GM23338 (cell line): ENCODE results near the gene PLCL1. TPM values are rescaled to one million over a fixed set of nuclear protein-coding genes. Genes with fewer than 3 reads are reported as not detected.

Experiments
- ATAC-seq: fragments of 200-7000 bp; cut with Tn5 transposase; 3 replicates; pipeline ENCODE4 v1.9.1; 2020
- DNase-seq: peaks from one replicate; pipeline ENCODE4 v3.0.0-alpha.2; 2015; ENCODE audit warnings: low spot score
- H2AFZ ChIP-seq: fragments of 200-600 bp; sonication (generic); 2 replicates; pipeline ENCODE4 v1.8.0; 2016; ENCODE audit warnings: antibody characterized with exemption, mild to moderate bottlenecking, moderate library complexity
- H3F3A ChIP-seq: fragments of 200-600 bp; sonication (generic); replicated peaks from 2 replicates; pipeline ENCODE4 v1.8.0; 2017; ENCODE audit warnings: antibody characterized with exemption, mixed run types, low read depth
- H3K27ac ChIP-seq: fragments of 200-600 bp; sonication (generic); 2 replicates; pipeline ENCODE4 v1.6.1; 2016; ENCODE audit warnings: low read depth
- H3K27me3 ChIP-seq: fragments of 200-600 bp; sonication (generic); 2 replicates; pipeline ENCODE4 v1.8.0; 2016; ENCODE audit warnings: mild to moderate bottlenecking, mixed run types, moderate library complexity; ENCODE audit not compliant: insufficient read depth
- H3K36me3 ChIP-seq: fragments of 200-600 bp; sonication (generic); 2 replicates; pipeline ENCODE4 v1.8.0; 2016; ENCODE audit warnings: mild to moderate bottlenecking; ENCODE audit not compliant: insufficient read depth
- H3K4me1 ChIP-seq: fragments of 200-600 bp; sonication (generic); 2 replicates; pipeline ENCODE4 v1.8.0; 2016; ENCODE audit warnings: mild to moderate bottlenecking, moderate library complexity; ENCODE audit not compliant: insufficient read depth
- H3K4me2 ChIP-seq: fragments of 200-600 bp; sonication (generic); 2 replicates; pipeline ENCODE4 v1.7.1; 2017; ENCODE audit warnings: mixed run types
- H3K4me3 ChIP-seq: fragments of 200-600 bp; sonication (generic); 2 replicates; pipeline ENCODE4 v1.6.1; 2016; ENCODE audit warnings: mixed run types
- H3K79me2 ChIP-seq: fragments of 200-600 bp; sonication (generic); replicated peaks from 2 replicates; pipeline ENCODE4 v1.8.0; 2017; ENCODE audit warnings: mild to moderate bottlenecking; ENCODE audit not compliant: insufficient read depth
- H3K9me2 ChIP-seq: fragments of 200-600 bp; sonication (generic); 2 replicates; pipeline ENCODE4 v1.8.0; 2017; ENCODE audit not compliant: insufficient read depth
- H4K20me1 ChIP-seq: fragments of 200-600 bp; sonication (generic); replicated peaks from 2 replicates; pipeline ENCODE4 v1.8.0; 2017; ENCODE audit warnings: mild to moderate bottlenecking; ENCODE audit not compliant: insufficient read depth
- H3K27ac Mint-ChIP-seq: 2 replicates; pipeline ENCODE4 v1.8.0; 2020; ENCODE audit warnings: inconsistent platforms, mild to moderate bottlenecking, moderate library complexity, mixed read lengths
- H3K27me3 Mint-ChIP-seq: 3 replicates; pipeline ENCODE4 v1.8.0; 2022; ENCODE audit warnings: low read depth, mild to moderate bottlenecking, moderate library complexity, mixed read lengths, inconsistent platforms; ENCODE audit not compliant: insufficient read depth, poor library complexity
- H3K36me3 Mint-ChIP-seq: 3 replicates; pipeline ENCODE4 v1.8.0; 2021; ENCODE audit warnings: low read depth, mild to moderate bottlenecking, inconsistent platforms, moderate library complexity, mixed read lengths
- H3K4me1 Mint-ChIP-seq: 3 replicates; pipeline ENCODE4 v1.8.0; 2020; ENCODE audit warnings: mild to moderate bottlenecking, inconsistent platforms, mixed read lengths
- H3K4me3 Mint-ChIP-seq: 3 replicates; pipeline ENCODE4 v1.8.0; 2021; ENCODE audit warnings: moderate library complexity, mild to moderate bottlenecking, inconsistent platforms, mixed read lengths
- H3K9me3 Mint-ChIP-seq: 3 replicates; pipeline ENCODE4 v1.8.0; 2020; ENCODE audit warnings: moderate library complexity, mild to moderate bottlenecking, inconsistent platforms, mixed read lengths
- CREB1 ChIP-seq: fragments of 250-450 bp; sonication (Bioruptor Pico); IDR thresholded peaks from 2 replicates; pipeline ENCODE4 v1.5.0; 2020; ENCODE audit warnings: low read depth, mild to moderate bottlenecking, moderate library complexity
- ETS1 ChIP-seq: IDR thresholded peaks from 2 replicates; pipeline ENCODE4 v1.6.1; 2016; ENCODE audit warnings: antibody characterized with exemption
- EZH2phosphoT487 ChIP-seq: fragments of 200-600 bp; sonication (generic); IDR thresholded peaks from one replicate; pipeline ENCODE4 v1.8.1; 2018; ENCODE audit warnings: antibody characterized with exemption; ENCODE audit not compliant: unreplicated experiment
- JUNB ChIP-seq: IDR thresholded peaks from one replicate; pipeline ENCODE4 v1.6.1; 2016; ENCODE audit warnings: antibody characterized with exemption; ENCODE audit not compliant: unreplicated experiment
- POLR2AphosphoS5 ChIP-seq: IDR thresholded peaks from 2 replicates; pipeline ENCODE4 v1.6.1; 2016; ENCODE audit warnings: antibody characterized with exemption, low read depth
- REST ChIP-seq: IDR thresholded peaks from one replicate; pipeline ENCODE4 v1.6.1; 2018; ENCODE audit warnings: antibody characterized with exemption; ENCODE audit not compliant: unreplicated experiment
- STAT1 ChIP-seq: IDR thresholded peaks from one replicate; pipeline ENCODE4 v1.6.1; 2016; ENCODE audit warnings: antibody characterized with exemption; ENCODE audit not compliant: unreplicated experiment
- ZNF114 ChIP-seq: fragments of 250-450 bp; sonication (Bioruptor Pico); IDR thresholded peaks from 2 replicates; pipeline ENCODE4 v1.5.0; 2020; ENCODE audit warnings: mild to moderate bottlenecking, moderate library complexity
- ZNF331 ChIP-seq: fragments of 250-450 bp; sonication (Bioruptor Pico); IDR thresholded peaks from 2 replicates; pipeline ENCODE4 v1.5.0; 2020; ENCODE audit warnings: low read depth, mild to moderate bottlenecking, moderate library complexity
- polyA plus RNA-seq: library from polyadenylated mRNA; unstranded; fragments of >200 nt; fragmentation: Nextera tagmentation; extraction: Ambion mirVana; gene quantifications from 2 replicates; pipeline ENCODE4 v1.2.1, GENCODE V29; 2016
- total RNA-seq: library from RNA; depleted of rRNA; stranded (reverse); fragments of >200 nt; shearing (Covaris generic); gene quantifications from 2 replicates; pipeline ENCODE4 v1.2.3, GENCODE V29; 2014

Gene PLCL1
- total and polyA plus RNA-seq, 2 experiments from 2014 or later, result not detected

GRCh38 chr2:197941715-197942114, 137.3 kb downstream of the PLCL1 start:
- ATAC-seq (no peak), DNase-seq (no peak)
- Mint-ChIP-seq H3K27ac (no peak overlapping the region), H3K4me1 (peaks cover 14% of the 10 kb centered on the region), H3K36me3 (no peaks in the 10 kb centered on the region), H3K4me3 (no peak overlapping the region), H3K9me3 (no peaks in the 10 kb centered on the region), H3K27me3 (no peaks in the 10 kb centered on the region)
- Histone ChIP-seq H3F3A (no peaks in the 10 kb centered on the region), H3K36me3 (no peaks in the 10 kb centered on the region), H3K4me3 (no peak overlapping the region), H3K9me2 (no peaks in the 10 kb centered on the region), H3K4me1 (peaks cover 11% of the 10 kb centered on the region), H3K27me3 (no peaks in the 10 kb centered on the region), H4K20me1 (no peaks in the 10 kb centered on the region), H3K79me2 (no peaks in the 10 kb centered on the region), H3K4me2 (no peak overlapping the region), H2AFZ (no peak overlapping the region; the same call in 1 of the 2 replicates), H3K27ac (no peak overlapping the region)
- TF ChIP-seq JUNB (no peak), STAT1 (no peak), ZNF114 (CRISPR knock-in tag) (no peak), ETS1 (no peak), CREB1 (no peak), REST (no peak), POLR2AphosphoS5 (no peak)

- no peak overlapping the region for H3K4me3 Mint-ChIP-seq
- no peaks in the 10 kb centered on the region for H3F3A ChIP-seq
- no peak overlapping the region for H3K4me3 ChIP-seq
- DNase-seq, result no peak
- H3K4me1 Mint-ChIP-seq, result peaks cover 22% of the 10 kb centered on the region
- ATAC-seq, result no peak
- H3K79me2 ChIP-seq, result no peaks in the 10 kb centered on the region
- H3K27ac ChIP-seq, result no peak overlapping the region
- no peaks in the 10 kb centered on the region for H3K27me3 Mint-ChIP-seq
- H3K4me2 ChIP-seq, result no peak overlapping the region
- TF ChIP-seq ZNF331 (CRISPR knock-in tag) (no peak), EZH2phosphoT487 (no peak)
- no peak overlapping the region for H3K27ac Mint-ChIP-seq
- H3K4me1 ChIP-seq, result peaks cover 13% of the 10 kb centered on the region
- no peaks in the 10 kb centered on the region for H3K36me3 ChIP-seq
- H3K9me2 ChIP-seq, result no peaks in the 10 kb centered on the region
- no peaks in the 10 kb centered on the region for H3K36me3 Mint-ChIP-seq
- H4K20me1 ChIP-seq, result no peaks in the 10 kb centered on the region
- peak overlapping the region; percentile 77; the same call in 1 of the 2 replicates for H2AFZ ChIP-seq
- H3K9me3 Mint-ChIP-seq, result no peaks in the 10 kb centered on the region
- no peaks in the 10 kb centered on the region for H3K27me3 ChIP-seq
These were observed 139.3 kb downstream of the PLCL1 start for GRCh38 chr2:197943731-197944130.
